HG03565 (cell line): ENCODE measurements around the gene ADI1.

ENCODE experiments used
- ATAC-seq: cut with Tn5 transposase; IDR thresholded peaks from one replicate; pipeline ENCODE4 v1.9.1; 2021; ENCODE audit warnings: mild to moderate bottlenecking, moderate library complexity; ENCODE audit not compliant: unreplicated experiment

ADI1 gene

DNA sequence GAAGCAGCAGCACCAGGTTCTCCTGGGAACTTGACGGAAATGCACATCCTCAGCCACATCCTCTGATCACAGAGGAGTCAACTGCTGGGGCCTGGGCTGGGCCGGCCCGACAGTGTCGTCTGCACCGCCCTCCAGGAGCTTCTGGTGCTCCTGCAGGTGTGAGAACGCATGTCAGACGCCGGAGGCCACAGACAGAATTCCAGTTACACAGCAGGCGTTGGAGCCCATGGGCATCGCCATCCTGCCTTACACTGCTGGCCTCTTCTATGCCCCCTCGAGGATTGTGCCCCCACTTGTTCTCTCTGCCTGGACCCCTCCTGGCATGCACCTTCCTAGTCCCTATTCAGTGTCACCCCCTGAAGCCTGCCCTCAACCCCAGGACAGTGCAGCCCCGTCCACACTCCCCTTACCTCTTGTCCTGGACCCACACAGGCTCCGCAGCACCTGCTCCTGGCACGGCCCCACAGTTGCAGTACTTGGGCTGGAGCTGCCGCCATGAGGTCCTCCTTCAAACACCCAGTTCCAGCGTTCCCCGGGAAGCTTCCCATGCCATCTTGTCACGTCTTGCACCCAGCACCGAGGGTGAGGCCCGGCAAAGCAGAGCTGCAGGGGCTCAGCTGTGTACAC, 37.5 kb downstream of the ADI1 start:
- no peak for ATAC-seq

DNA sequence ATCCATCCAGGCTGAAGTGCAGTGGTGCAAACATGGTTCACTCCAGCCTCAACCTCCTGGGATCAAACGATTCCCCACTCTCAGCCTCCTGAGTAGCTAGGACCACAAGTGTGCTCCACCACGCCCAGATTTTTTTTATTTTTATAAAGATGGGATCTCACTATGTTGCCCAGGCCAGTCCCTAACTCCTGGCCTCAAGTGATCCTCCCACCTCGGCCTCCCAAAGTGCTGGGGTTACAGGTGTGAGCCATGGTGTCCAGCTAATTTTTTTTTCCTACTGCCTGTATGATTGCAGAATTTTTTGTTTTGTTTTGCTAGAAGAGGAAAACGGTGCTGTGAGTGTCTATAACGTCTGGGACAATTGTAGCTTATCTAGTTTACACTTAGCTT, 38.3 kb downstream of the ADI1 start:
- ATAC-seq: no peak

DNA sequence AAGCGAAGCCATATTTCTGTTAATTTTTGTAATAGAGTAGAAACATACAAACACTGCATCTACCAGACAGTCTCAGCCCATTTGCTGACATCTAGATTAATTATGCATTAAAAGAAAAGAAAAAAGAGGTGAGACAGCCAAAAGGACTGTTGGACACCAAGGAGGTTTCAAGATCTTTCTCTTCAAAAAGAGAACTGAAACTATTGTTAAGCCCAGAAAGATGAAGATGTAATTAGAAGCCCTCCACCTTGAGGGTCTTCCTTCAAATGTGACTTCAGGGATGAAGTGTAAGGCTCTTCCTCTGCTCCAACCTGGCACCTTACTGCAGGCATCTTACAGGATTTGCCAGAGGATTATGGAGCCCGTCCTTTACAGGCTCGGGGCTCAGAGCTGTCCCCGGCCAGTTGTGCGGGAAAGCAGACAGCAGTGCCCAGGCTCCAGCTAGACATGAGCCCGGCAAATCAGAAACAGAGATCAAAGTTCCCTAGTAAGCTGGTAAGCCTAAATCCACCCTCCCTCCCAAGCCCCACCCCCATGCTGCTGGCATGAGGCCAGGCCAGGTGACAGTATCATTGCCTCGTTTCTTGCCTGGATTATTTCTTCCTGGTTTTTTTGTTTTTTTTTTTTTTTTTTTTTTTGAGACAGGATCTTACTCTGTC, 38.9 kb downstream of the ADI1 start:
- ATAC-seq: no peak

DNA sequence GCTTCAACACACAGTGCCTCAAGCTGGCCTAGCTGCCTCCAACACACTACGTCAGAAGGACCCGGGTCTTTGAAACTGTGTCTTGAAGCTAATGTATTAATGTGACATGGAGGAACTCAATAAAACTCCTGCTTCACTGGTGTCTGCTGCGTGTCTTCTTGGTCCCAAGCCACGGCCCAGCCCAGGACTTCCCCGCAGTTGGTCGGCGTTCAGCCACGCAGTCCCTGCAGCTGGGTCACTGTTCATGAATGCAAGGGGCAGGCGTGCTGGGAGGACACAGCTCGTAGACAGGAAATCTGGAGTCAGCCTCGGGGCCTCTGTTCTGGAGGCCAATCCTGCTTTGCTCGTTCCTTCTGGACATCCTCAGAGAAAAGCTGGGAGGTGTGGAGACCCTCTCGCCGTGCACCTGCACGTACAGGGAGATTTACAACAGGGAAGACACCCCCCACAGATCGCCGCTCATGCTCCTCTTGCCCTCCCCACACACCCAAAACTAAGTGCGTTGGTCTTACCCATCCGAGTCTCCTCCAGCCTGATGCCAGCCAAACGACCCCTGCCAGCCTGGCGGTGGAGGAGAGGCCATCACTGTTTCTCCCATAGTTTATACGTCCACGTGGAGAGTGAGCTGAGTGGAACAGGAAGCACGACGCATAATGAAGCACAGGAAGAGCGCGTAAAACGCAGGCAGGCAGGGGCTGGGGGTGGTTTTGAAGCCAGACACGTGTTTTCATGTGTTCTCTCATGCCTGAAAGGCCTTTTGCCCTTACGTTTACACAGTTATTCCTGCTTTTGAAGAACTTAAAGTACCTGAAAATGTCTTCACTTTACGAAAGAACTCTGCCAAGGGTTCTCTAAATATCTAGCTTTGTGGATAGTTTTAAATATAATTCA, 39.7 kb downstream of the ADI1 start:
- ATAC-seq: no peak

DNA sequence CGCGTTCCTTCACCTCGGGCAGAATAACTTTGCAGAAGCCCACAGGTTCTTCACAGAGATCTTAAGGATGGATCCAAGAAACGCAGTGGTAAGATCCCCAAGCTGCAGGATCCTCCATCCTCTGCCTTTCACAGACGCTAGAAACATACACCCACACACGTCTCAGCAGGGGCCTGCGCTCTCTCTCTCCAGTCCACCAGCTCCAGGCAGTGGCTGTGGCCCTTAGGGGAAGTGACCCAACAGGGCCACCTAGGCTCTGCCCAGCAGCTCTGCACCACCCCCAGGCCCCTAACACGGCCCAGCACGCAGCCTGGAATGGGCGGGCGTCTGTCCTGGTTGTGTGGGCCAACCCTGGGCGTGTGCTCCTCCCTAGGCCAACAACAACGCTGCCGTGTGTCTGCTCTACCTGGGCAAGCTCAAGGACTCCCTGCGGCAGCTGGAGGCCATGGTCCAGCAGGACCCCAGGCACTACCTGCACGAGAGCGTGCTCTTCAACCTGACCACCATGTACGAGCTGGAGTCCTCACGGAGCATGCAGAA, 40.4 kb downstream of the ADI1 start:
- ATAC-seq: no peak

DNA sequence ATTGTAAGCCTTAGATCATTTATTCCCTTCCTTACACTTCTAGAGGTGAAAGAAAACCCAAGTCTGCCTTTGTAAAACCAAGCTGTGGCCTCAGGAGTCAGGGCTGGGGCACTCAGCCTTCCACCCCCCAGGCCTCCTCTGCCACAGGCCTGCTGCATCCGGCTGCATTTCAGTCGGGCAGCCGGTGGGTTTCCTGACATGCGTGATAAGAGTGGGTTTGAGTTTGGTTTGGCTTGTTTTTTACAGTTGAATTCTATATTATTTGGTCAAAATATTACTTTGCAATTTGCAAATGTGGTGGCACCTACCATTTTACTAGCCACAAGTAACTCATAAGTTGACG, 42.4 kb downstream of the ADI1 start:
- no peak for ATAC-seq

DNA sequence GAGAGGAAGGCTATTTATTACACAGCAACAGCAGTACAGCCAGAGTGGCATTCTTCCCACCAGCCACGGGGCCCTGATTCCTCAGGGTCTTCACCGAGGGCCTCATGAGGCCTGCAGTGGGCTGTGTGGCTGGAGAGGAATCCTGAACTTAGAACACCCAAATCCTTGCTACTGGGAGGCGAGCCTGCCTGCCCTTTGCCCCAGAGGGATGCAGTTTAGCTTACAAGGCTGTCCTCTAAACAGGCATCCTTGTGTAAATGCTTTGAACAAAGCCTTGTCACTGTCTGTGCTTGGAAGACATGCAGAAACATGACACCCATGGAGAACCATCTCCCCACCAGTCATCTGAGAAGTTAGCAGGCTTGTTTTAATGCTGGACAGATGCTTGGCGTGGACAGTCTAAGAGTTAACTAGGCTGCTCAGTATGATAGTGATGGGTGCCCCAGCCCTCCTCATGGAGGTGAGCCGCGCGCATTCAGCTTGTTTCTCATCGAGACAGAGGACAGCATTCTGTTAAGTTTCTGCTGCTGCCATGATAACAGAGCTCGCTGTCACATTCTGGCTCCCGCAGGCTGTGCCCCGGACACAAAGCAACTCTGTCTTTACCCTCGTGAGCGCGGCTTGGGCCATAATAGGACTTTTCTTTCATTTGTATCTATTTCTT, 42.9 kb downstream of the ADI1 start:
- no peak for ATAC-seq

DNA sequence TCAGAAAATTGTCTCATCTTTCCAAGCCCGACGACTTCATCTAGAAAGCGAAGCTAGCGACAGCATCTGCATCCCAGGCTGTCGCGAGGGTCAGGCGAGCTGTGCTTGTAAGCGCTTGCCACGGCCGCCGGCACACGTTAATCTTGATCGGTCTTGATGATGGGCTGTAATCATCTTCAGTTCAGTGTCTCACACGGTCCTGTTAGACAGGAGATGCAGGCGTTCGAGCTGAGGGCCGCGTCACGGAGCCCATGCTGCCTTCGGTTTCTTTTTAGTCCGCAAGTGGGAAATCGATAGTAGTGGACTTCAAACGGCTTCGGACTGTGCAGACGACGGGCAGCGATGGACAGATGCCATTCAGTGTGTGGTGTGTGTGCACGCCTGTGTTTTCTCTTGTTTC, 43.6 kb downstream of the ADI1 start:
- no peak for ATAC-seq

DNA sequence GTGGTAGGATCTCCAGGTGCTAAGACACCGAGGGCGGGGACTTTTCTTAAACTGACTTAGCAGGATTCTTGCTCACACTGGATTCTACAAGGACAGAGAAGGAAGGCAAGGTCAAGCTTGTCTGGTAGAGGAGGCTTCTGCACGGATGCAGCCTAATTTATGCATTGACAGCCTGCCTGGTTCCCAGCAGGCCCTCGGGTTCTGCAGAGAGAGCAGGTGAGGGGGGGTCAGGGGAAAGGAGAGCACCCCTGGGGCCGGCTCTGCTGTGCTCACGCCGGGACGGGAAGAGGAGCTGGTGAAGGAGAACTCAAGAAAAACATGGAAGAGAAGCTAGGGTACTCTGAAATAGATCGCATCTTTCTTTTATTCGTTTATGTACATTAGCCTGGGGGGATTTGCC, 46.4 kb downstream of the ADI1 start:
- no peak for ATAC-seq

DNA sequence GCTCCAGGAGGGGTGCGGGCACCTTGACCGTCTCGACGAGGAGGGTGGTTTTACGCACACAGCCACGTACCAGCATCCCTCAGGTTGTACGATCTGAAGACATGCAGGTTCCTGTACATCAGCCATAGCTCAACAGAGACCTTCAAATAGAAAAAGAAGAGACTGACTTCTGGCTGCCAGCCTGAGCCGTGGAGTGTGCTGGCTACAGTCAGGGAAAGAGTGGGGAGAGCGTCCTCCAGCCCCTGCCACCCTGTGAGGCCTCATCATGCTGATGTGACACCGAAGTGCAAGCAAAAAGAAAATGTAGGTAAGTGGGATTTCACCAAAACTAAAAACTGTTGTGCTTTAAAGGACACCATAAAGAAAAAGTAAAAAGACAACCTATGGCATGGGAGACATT, 47.0 kb downstream of the ADI1 start:
- ATAC-seq: no peak

DNA sequence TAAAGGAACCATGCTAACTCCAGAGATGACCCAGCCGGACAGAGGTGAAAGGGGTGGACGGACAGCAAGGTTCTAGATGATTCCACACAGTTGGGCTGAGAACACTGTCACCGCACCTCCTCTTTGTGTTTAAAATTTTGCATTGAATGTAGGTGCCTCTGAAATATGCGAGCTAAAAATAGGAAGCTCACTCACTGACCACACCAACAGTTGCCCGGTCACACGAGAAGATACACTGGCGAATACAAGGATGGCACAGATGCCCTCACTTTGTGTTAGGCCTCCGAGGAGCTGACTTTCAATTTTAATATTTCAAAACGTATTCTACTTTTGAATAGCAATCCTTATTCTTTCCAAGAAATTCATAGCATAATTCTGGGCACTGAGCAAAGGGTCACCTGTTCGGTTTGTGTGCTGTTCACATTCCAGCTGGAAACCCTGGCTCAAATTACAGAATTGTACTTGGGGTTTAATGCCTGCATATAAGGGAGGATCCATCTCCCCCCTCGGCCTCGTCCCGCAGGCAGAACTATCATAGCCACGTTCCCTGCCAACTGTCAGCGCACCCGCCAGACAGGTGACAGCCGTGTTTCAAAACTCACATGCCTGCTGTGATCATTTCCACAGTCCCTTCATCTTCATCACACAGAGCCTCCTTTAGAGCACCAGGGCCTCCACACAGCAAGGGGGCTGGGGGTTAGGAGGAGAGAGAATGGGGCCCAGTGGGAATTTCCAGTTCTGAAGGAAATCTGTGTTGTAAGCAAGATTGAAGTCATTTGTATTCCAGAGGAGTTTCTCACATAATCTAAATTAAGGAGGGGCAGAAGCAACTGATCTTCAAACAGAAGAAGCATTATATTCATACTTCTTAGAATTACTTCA, 48.2 kb downstream of the ADI1 start:
- ATAC-seq: no peak

DNA sequence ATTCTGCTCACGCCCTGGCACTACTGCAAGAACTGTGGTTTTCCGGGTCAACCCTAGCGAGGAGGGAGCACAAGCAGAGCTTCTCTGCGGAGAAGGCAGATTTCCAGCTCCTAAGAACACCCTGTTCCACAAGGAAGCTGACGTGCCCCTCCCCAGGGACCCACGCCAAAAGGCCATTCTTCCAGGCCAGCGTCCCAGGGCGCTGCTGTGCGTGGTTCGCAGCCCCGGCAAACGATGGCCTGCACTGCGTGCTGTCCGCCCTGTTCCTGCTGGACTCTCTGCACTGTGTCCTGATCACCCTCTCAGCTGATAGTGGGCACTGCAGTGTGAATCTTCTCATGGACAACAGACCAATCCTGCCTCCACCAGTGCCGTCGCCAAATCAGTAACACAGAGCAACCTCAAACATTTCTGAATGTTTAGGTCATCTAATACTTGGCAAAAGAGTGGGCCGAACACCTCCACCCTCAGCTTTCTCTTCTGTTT, 49.1 kb downstream of the ADI1 start:
- no peak for ATAC-seq

DNA sequence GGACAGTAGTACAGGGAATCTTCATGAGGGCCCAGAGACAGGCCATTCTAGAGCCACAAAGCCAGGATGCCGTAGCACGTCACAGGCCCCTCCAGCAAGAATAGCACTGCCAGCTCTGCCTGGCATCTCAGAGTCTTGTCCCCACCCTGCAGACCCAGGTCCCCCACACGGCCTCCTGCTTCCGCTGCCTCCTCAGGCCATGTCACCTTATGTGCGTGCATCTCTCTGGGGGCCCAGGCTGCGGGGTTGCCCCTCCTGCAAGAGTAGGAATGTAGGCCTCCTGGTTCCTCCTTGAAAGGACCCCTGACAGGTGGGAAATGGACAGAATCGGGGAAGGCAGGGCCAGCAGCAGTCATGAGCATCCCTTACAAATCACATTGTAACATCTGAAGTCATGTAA, 49.8 kb downstream of the ADI1 start:
- no peak for ATAC-seq

DNA sequence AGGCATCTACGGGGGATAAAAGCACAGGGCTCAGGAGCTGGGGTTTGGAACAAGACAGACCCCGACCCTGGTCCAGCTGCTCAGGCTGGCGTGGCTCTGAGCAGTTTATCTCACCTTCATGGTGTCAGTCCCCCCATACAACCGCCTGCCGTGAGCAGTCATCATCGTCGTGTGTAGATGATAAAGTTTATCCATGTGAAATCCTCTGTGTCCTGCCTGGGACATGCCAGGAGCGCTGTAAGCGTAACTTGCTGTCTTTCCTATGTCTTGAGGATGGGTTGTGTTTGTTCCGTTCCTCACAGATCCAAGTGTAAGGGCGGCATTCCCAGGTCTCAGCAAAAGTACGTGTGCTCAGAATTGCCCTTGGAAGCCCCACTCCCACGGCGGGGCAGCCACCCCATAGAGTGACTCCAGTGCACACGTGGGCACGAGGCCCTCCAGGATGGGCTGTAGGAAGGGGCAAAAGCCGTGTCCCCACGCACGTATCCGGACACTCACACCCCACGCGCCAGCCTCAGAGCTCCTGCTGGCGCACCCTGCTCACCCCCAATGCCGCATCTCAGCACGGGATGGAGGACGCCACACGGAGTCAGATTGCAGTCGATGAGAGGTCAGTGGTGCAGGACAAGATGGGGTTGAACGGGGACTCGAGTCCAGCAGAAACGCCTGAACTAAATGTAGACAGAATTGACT, 50.9 kb downstream of the ADI1 start:
- no peak for ATAC-seq

DNA sequence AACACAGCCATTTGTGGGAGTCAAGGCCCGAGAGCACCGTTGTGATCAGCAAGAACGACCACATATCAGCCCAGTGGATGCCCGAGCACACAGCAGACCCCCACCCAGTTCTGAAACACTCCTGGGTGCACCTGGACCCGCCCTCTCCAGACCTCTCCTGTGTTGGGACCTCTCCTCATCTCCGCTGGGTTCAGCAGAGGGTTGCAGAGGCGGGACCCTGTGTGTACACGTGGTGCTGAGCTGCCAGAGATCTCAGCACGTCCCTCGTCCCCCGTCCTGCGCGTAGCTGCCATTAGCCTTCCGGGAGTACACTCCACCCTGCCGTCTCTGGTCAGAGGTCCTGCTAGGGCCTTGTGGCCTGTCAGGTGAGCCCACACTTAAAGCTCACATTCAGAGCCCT, 51.7 kb downstream of the ADI1 start:
- no peak for ATAC-seq

DNA sequence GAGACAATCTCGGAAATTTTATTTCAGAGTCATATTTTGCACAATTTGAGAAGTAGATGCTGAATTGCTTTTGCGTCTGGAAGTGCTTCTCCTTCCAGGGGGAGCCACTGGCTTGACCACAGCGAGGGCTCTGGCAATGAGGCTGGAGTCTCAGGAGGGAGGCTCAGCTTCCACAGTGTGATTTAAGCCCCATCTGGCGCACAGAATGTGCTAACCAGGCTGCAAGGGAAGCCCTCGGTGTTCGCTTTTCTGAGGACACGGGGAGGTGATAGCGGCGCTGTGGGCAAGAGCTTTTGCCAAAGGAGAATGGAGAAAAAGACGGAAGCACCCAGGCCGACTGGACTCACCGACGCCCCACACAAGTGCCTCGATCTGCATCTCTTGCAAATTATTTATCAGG, 52.4 kb downstream of the ADI1 start:
- no peak for ATAC-seq

DNA sequence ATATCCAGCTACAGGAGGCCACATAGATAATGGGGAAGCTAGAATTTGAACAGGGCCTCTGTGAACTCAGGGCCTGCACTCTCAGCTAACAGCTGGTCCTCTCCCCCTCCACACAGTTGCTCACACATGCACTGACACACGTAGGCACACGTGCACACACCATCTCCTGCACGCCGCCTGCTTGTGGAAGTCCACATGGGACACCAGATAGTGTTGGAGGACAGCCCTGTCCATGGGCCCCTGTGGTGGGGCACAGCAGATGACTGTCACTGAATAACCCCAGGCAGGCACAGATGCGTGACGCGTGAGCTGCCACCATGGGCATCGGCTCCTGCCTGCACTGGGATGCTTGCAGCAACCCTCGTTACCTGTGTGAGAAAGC, 52.9 kb downstream of the ADI1 start:
- no peak for ATAC-seq

DNA sequence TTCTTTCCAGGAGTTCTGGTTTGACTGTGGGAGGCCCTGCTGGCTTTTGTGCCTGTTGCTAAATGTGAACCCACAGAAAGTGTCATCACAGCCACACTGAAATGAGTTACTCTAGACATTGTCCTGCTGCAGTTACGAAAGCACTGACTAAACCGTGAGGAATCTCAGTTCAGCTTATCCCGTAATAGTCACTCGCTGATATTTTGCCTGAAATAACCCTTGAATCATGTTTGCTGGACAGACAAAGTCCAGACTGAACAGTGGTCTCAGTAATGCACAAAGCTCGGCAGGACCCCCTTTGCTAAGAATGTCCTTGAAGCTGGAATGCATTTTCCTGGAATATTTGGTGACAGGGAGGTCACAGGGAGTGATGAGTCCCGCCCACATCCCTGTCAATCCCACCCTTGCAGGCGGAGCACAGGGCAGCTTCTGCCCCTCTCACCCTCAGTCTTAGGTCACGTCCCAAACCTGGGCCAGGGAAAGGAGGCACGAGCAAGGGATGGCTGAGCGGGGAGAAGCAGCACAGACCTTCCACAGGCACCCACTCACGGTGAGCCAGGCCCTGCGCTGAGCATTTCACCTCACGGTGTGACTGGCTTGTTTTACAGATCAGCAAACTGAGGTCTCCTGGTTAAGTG, 53.4 kb downstream of the ADI1 start:
- no peak for ATAC-seq

DNA sequence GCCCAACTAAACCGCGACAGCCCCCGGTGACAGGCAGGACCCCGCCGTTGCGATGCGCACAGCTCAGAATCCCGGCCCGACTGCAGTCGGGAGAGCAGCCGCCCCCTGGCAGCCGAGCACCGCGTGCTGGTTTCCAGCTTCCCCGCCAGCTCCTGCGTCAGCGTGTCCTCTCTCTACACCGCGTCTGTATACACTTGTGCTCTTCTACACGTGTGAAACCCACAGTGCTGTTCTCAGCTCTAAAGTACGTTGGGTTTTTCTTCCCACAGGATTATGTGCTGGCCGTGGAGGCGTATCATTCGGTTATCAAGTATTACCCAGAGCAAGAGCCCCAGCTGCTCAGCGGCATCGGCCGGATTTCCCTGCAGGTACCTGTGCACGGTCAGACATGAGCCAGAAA, 54.0 kb downstream of the ADI1 start:
- no peak for ATAC-seq
